Uterus (tissue), 2 donors: Measurements from ENCODE around the gene OR52E8.

Experiments used
- POLR2A ChIP-seq, 2 donors: fragments of 450-650 bp; IDR thresholded peaks; one replicate each; pipeline ENCODE4 v1.6.1; 2016; ENCODE audit warnings: antibody characterized with exemption in 2 of 2, mild to moderate bottlenecking in 1 of 2, moderate library complexity in 1 of 2
- TF ChIP-seq, protein P1 (sequence below), 4 experiments: fragments of 200-600 bp in 2 of 4; fragments of 450-650 bp in 2 of 4; sonication (generic) in 2 of 4; IDR thresholded peaks; one replicate each; pipeline ENCODE4 v1.5.1; 2016 to 2019; ENCODE audit warnings: antibody characterized with exemption in 4 of 4, mild to moderate bottlenecking in 2 of 4, moderate library complexity in 1 of 4

GRCh38 chr11:5892908-5893307 is 35.4 kb upstream of the OR52E8 start, which contains the start of gene OR52E5:
- TF ChIP-seq, protein P1, sequence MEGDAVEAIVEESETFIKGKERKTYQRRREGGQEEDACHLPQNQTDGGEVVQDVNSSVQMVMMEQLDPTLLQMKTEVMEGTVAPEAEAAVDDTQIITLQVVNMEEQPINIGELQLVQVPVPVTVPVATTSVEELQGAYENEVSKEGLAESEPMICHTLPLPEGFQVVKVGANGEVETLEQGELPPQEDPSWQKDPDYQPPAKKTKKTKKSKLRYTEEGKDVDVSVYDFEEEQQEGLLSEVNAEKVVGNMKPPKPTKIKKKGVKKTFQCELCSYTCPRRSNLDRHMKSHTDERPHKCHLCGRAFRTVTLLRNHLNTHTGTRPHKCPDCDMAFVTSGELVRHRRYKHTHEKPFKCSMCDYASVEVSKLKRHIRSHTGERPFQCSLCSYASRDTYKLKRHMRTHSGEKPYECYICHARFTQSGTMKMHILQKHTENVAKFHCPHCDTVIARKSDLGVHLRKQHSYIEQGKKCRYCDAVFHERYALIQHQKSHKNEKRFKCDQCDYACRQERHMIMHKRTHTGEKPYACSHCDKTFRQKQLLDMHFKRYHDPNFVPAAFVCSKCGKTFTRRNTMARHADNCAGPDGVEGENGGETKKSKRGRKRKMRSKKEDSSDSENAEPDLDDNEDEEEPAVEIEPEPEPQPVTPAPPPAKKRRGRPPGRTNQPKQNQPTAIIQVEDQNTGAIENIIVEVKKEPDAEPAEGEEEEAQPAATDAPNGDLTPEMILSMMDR (IDR thresholded peaks at IDR 0.05): no peak
- no peak for TF ChIP-seq POLR2A (IDR thresholded peaks at IDR 0.05)
